HG02973 (cell line): ENCODE data around the gene GSTM2.
"Not testable (repeated sequence)": the region's sequence is repeated elsewhere in the genome, so short reads cannot be mapped to it uniquely, and the experiment has no call there.

Experiments used
- ATAC-seq: cut with Tn5 transposase; IDR thresholded peaks from one replicate; pipeline ENCODE4 v1.9.1; 2021; ENCODE audit warnings: moderate library complexity; ENCODE audit not compliant: unreplicated experiment

Gene GSTM2

GRCh38 chr1:109643385-109644230, 24.2 kb upstream of the GSTM2 start:
- ATAC-seq: peak; percentile 82

- ATAC-seq: no peak
These were observed 23.2 kb upstream of the GSTM2 start for GRCh38 chr1:109644670-109645069.

GRCh38 chr1:109649491-109649914, 18.4 kb upstream of the GSTM2 start:
- ATAC-seq: no peak

- ATAC-seq: no peak
These were observed 17.2 kb upstream of the GSTM2 start for GRCh38 chr1:109650609-109651008.

- ATAC-seq: no peak
These were observed 15.5 kb upstream of the GSTM2 start for GRCh38 chr1:109652402-109652801.

- no peak for ATAC-seq
These were observed 14.6 kb upstream of the GSTM2 start for GRCh38 chr1:109653306-109653705.

- ATAC-seq: no peak
These were observed 13.3 kb upstream of the GSTM2 start for GRCh38 chr1:109654519-109654918.

- peak; percentile 87 for ATAC-seq
These were observed 12.0 kb upstream of the GSTM2 start, which contains the start of gene GSTM4 for GRCh38 chr1:109655615-109656519. Gene GSTM4, plus strand, starts transcription at chr1:109656099. Its CDS starts 291 bp downstream, at chr1:109656390.

GRCh38 chr1:109657395-109657794, 10.5 kb upstream of the GSTM2 start:
- no peak for ATAC-seq

- no peak for ATAC-seq
These were observed 9.9 kb upstream of the GSTM2 start for GRCh38 chr1:109657970-109658369.

- no peak for ATAC-seq
These were observed 9.3 kb upstream of the GSTM2 start for GRCh38 chr1:109658533-109659042.

GRCh38 chr1:109659145-109659544, 8.7 kb upstream of the GSTM2 start:
- no peak for ATAC-seq

GRCh38 chr1:109659997-109660690, 7.7 kb upstream of the GSTM2 start:
- no peak for ATAC-seq

GRCh38 chr1:109660691-109661026, 7.2 kb upstream of the GSTM2 start:
- not testable (repeated sequence) for ATAC-seq

- ATAC-seq: no peak
These were observed 6.5 kb upstream of the GSTM2 start for GRCh38 chr1:109661391-109661790.

- ATAC-seq: no peak
These were observed 3.2 kb upstream of the GSTM2 start for GRCh38 chr1:109664671-109665070.

- no peak for ATAC-seq
These were observed 392 bp downstream of the GSTM2 start for GRCh38 chr1:109668123-109668775.

GRCh38 chr1:109669246-109669948, 1.5 kb downstream of the GSTM2 start:
- no peak for ATAC-seq

GRCh38 chr1:109669949-109670302, 2.1 kb downstream of the GSTM2 start:
- not testable (repeated sequence) for ATAC-seq

GRCh38 chr1:109671067-109671466, 3.2 kb downstream of the GSTM2 start:
- no peak for ATAC-seq
